Lung (tissue), 16 donors: ENCODE measurements around the gene SLFN12. TPM values are rescaled to one million over a fixed set of nuclear protein-coding genes. Genes with fewer than 3 reads are reported as not detected.
A peak's percentile ranks its signal among the peaks of the same experiment; 100 is the strongest.

Source experiments
- ATAC-seq: fragments of 200-7000 bp; cut with Tn5 transposase; one replicate; pipeline ENCODE4 v1.9.1; 2020; ENCODE audit warnings: moderate number of reproducible peaks; ENCODE audit not compliant: insufficient read depth, low FRiP score
- DNase-seq, 3 donors: peaks; one replicate each; pipeline ENCODE4 v3.0.0-alpha.2; 2013 to 2017
- H3K27ac ChIP-seq, 2 donors: one replicate each; pipeline ENCODE4 v1.5.1; 2013; ENCODE audit warnings: mild to moderate bottlenecking in 2 of 2, moderate library complexity in 2 of 2, control low read depth in 1 of 2, inconsistent platforms in 1 of 2, low read depth in 1 of 2, low read length in 1 of 2
- H3K27me3 ChIP-seq, 3 donors: one replicate each; pipeline ENCODE4 v1.5.1; 2013; ENCODE audit warnings: low read length in 2 of 3; ENCODE audit not compliant: control insufficient read depth in 3 of 3, insufficient read depth in 3 of 3
- H3K36me3 ChIP-seq, 4 donors: one replicate each; pipeline ENCODE4 v1.5.1; 2013; ENCODE audit warnings: low read length in 4 of 4, mild to moderate bottlenecking in 1 of 4, moderate library complexity in 1 of 4; ENCODE audit not compliant: control insufficient read depth in 4 of 4, insufficient read depth in 4 of 4
- H3K4me1 ChIP-seq, 5 donors: one replicate each; pipeline ENCODE4 v1.5.1; 2013; ENCODE audit warnings: low read length in 5 of 5, mild to moderate bottlenecking in 2 of 5, moderate library complexity in 1 of 5; ENCODE audit not compliant: control insufficient read depth in 5 of 5, insufficient read depth in 5 of 5
- H3K4me3 ChIP-seq: one replicate; pipeline ENCODE4 v1.5.1; 2013; ENCODE audit warnings: mild to moderate bottlenecking, control low read depth, moderate library complexity
- H3K9ac ChIP-seq, 2 donors: one replicate each; pipeline ENCODE4 v1.5.1; 2013; ENCODE audit warnings: low read length in 2 of 2, control low read depth in 1 of 2; ENCODE audit not compliant: insufficient read depth in 1 of 2
- H3K9me3 ChIP-seq, 4 donors: one replicate each; pipeline ENCODE4 v1.5.1; 2013; ENCODE audit warnings: low read length in 3 of 4, mild to moderate bottlenecking in 1 of 4, moderate library complexity in 1 of 4; ENCODE audit not compliant: control insufficient read depth in 4 of 4, insufficient read depth in 3 of 4
- WGBS, 2 donors: extraction: QIAGEN DNeasy Blood & Tissue Kit; methylation state at CpG; one replicate each; pipeline ENCODE4 v1.1.7; 2013; 5-methylcytosine and 5-hydroxymethylcytosine counted together
- long read RNA-seq, 5 donors: transcript quantifications; one replicate each; lab custom pipeline, GENCODE V29; 2026
- polyA plus RNA-seq, 2 donors: library from polyadenylated mRNA; stranded (reverse); fragments of 200-250 nt; gene quantifications; one replicate each; pipeline ENCODE4 v1.2.1, GENCODE V29; 2013
- total RNA-seq, 2 donors: library from RNA; depleted of rRNA in 1 of 2; stranded (reverse); fragments of >200 nt in 1 of 2; gene quantifications; one replicate each; pipeline ENCODE4 v1.2.1, GENCODE V29; 2014 to 2021
- TF ChIP-seq, protein P1 (sequence below): IDR thresholded peaks from 2 replicates; pipeline ENCODE4 v1.5.1; 2012; ENCODE audit warnings: mild to moderate bottlenecking; ENCODE audit errors: control extremely low read depth, extremely low read depth
- donor health status: control.
- donor health status: control.
- donor health status: Bipolar disorder and iron deficiency.
- donor health status: healthy.
- donor health status: DM: yes; HTN: yes; CAD: no.

SLFN12 gene
- 10 to 100 TPM; 12.4 to 27.4 TPM for total RNA-seq
- 1 to 10 TPM; 2.9 to 3.7 TPM for polyA plus RNA-seq
- long read RNA-seq, donor 1, partial matches to known transcripts: 0 of 8 reads
- long read RNA-seq, donor 1, other reads (novel, unspliced or antisense): 0 of 8 reads
- long read RNA-seq, donor 2, partial matches to known transcripts: 0 of 2 reads
- long read RNA-seq, donor 2, other reads (novel, unspliced or antisense): 0 of 2 reads
- long read RNA-seq, donor 3, partial matches to known transcripts: 0 of 4 reads
- long read RNA-seq, donor 3, other reads (novel, unspliced or antisense): 0 of 4 reads
- long read RNA-seq, donor 4, partial matches to known transcripts: 0 of 4 reads
- long read RNA-seq, donor 4, other reads (novel, unspliced or antisense): 0 of 4 reads
- long read RNA-seq, donor 5, partial matches to known transcripts: 0 of 5 reads
- long read RNA-seq, donor 5, other reads (novel, unspliced or antisense): 0 of 5 reads

DNA sequence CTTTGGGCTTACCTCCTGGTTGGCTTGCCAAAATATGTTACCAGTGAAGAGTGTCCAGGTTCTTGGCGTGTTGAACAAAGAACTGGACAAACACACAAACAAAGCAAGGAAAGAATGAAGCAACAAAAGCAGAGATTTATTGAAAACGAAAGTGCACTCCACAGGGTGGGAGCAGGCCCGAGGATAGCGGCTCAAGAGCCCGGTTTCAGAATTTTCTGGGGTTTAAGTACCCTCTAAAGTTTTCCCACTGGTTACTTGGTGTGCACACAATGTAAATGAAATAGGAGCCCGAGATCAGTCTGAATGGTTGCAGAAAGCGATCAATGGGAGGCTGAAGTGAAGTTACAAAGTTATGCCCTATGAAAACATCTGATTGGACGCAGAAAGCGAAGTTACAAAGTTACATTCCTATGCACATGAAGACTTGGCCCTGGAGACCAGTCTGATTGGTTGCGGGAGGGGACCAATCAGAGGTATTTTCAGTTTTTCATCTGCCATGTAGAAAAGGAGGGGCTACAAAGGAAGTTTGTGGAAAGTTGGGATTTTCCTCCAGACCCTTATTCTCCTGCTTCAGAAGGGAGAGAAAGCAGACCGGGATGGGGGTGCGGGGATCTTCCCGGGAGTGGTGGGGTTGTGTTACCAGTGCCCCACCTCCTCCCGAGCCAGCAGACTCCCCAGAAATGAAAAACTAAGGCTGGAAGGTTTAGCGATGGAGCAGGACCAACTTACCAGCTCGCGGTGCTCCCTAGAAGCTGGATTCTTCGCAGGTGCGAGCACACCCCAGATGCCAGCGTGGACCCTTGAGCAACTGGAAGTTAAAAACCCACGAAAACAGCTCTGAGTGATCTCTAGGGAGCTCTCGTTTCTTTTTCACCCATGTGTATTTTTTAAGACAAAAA lies at the start of gene SLFN12:
Gene SLFN12, minus strand, starts transcription at position 325 of the 899 bp plus-strand sequence. CDS start 9,472 bp downstream, outside the sequence.
- peak; percentile 90 to 98 (median 98) for DNase-seq
- H3K4me3 ChIP-seq: peak within 1 kb of the TSS; percentile 62
- 6 to 19% methylated on average over 22 of the region's 22 CpGs for WGBS, 2 donors
- peak within 1 kb of the TSS; percentile 74 to 95 for H3K27ac ChIP-seq
- TF ChIP-seq, protein P1, sequence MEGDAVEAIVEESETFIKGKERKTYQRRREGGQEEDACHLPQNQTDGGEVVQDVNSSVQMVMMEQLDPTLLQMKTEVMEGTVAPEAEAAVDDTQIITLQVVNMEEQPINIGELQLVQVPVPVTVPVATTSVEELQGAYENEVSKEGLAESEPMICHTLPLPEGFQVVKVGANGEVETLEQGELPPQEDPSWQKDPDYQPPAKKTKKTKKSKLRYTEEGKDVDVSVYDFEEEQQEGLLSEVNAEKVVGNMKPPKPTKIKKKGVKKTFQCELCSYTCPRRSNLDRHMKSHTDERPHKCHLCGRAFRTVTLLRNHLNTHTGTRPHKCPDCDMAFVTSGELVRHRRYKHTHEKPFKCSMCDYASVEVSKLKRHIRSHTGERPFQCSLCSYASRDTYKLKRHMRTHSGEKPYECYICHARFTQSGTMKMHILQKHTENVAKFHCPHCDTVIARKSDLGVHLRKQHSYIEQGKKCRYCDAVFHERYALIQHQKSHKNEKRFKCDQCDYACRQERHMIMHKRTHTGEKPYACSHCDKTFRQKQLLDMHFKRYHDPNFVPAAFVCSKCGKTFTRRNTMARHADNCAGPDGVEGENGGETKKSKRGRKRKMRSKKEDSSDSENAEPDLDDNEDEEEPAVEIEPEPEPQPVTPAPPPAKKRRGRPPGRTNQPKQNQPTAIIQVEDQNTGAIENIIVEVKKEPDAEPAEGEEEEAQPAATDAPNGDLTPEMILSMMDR: no peak
- ATAC-seq: peak; percentile 88
- H3K9ac ChIP-seq: peak within 1 kb of the TSS; percentile 37 to 98
- H3K9me3 ChIP-seq: no peaks in the 10 kb centered on the region
- H3K4me1 ChIP-seq: peaks cover 0 to 33% (median 8%) of the 10 kb centered on the region in 5 donors
- no peaks in the 10 kb centered on the region for H3K36me3 ChIP-seq
- H3K27me3 ChIP-seq: peaks cover 0 to 10% (median 0%) of the 10 kb centered on the region in 3 donors

DNA sequence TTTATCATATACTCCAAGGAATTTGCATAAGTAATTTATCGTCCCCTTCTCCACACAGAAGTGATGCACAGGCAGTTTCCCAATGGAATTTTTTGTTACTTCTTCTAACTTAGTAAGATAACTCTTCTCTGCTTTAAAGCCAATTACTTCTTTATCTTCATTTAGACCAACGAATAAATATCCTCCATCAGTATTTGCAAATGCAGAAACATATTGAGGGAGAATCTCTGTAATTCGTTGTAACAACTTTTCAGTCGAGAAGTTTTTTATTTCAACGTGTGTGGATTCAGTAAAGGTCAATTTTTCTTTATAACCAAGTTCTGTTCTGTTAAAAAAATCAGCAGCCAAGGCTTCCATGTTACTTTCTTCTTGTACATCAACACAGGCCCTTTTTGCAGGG lies 47.0 kb upstream of the SLFN12 start:
- 78% methylated on average over 5 of the region's 5 CpGs for WGBS, 2 donors
- no peak overlapping the region for H3K27ac ChIP-seq
- no peak overlapping the region for H3K9ac ChIP-seq
- no peak for DNase-seq
- H3K4me3 ChIP-seq: no peak overlapping the region
- peaks cover 0 to 3% (median under 1%) of the 10 kb centered on the region in 4 donors for H3K36me3 ChIP-seq
- H3K4me1 ChIP-seq: peaks cover 0 to 2% (median 0%) of the 10 kb centered on the region in 5 donors
- peaks cover 0 to 9% (median 0%) of the 10 kb centered on the region in 4 donors for H3K9me3 ChIP-seq
- TF ChIP-seq, protein P1: no peak
- H3K27me3 ChIP-seq: peaks cover 0 to 37% (median 0%) of the 10 kb centered on the region in 3 donors
- ATAC-seq: no peak

DNA sequence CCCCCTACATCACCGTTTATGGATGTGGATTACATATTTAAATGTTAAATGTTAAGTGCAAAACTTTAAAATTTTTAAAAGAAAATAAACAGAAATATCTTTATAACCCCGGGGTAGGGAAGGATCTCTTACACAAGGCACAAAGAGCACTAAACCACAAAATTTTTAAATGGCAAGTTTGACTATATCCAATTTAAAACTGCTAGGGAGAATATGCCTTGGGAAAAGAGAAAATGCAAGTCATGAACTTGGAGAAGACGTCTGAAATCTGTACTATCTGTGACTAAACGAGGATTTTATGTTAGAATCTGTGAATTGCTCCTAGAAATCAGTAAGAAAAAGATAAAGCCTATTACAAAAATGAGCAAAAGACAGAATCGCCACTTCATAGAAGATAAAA lies 44.9 kb upstream of the SLFN12 start:
- TF ChIP-seq, protein P1: no peak
- H3K9ac ChIP-seq: no peak overlapping the region
- peaks cover 0 to 33% (median 0%) of the 10 kb centered on the region in 3 donors for H3K27me3 ChIP-seq
- DNase-seq (no peak), ATAC-seq (no peak)
- WGBS, 2 donors: 78 to 80% methylated on average over 5 of the region's 5 CpGs
- H3K9me3 ChIP-seq: peaks cover 0 to 1% (median 0%) of the 10 kb centered on the region in 4 donors
- no peak overlapping the region for H3K4me3 ChIP-seq
- peaks cover 0 to 5% (median 0%) of the 10 kb centered on the region in 4 donors for H3K36me3 ChIP-seq
- H3K4me1 ChIP-seq: peaks cover 0 to under 1% (median 0%) of the 10 kb centered on the region in 5 donors
- H3K27ac ChIP-seq: no peak overlapping the region
